ENCODE measurements around the gene GNG12.
"Not testable (repeated sequence)": the region's sequence is repeated elsewhere in the genome, so short reads cannot be mapped to it uniquely, and the experiment has no call there.

Gene GNG12

GRCh38 chr1:67676287-67676686, 157.0 kb downstream of the GNG12 start:
- FAIRE-seq = no peak

GRCh38 chr1:67675800-67676199, 157.5 kb downstream of the GNG12 start:
- FAIRE-seq = no peak

GRCh38 chr1:67674260-67675011, 158.8 kb downstream of the GNG12 start:
- FAIRE-seq = no peak

GRCh38 chr1:67673468-67674201, 159.6 kb downstream of the GNG12 start:
- FAIRE-seq = no peak

- no peak for FAIRE-seq
Measured at GRCh38 chr1:67672260-67672803, 160.9 kb downstream of the GNG12 start.

- no peak for FAIRE-seq
Measured at GRCh38 chr1:67668660-67669059, 164.6 kb downstream of the GNG12 start.

- no peak for FAIRE-seq
Measured at GRCh38 chr1:67666636-67667035, 166.6 kb downstream of the GNG12 start.

GRCh38 chr1:67665307-67665706, 168.0 kb downstream of the GNG12 start:
- FAIRE-seq = not testable (repeated sequence)

GRCh38 chr1:67664048-67664447, 169.2 kb downstream of the GNG12 start:
- no peak for FAIRE-seq

- no peak for FAIRE-seq
Measured at GRCh38 chr1:67662884-67663283, 170.4 kb downstream of the GNG12 start.

- no peak for FAIRE-seq
Measured at GRCh38 chr1:67659229-67659628, 174.0 kb downstream of the GNG12 start.

GRCh38 chr1:67657152-67657551, 176.1 kb downstream of the GNG12 start:
- FAIRE-seq = not testable (repeated sequence)

GRCh38 chr1:67655581-67655980, 177.7 kb downstream of the GNG12 start:
- FAIRE-seq = no peak

GRCh38 chr1:67653304-67653703, 180.0 kb downstream of the GNG12 start:
- no peak for FAIRE-seq

GRCh38 chr1:67652800-67653199, 180.5 kb downstream of the GNG12 start:
- no peak for FAIRE-seq
